ENCODE measurements around the gene C5orf46. TPM values are rescaled to one million over a fixed set of nuclear protein-coding genes. Genes with fewer than 3 reads are reported as not detected.
"Not testable (repeated sequence)": the region's sequence is repeated elsewhere in the genome, so short reads cannot be mapped to it uniquely, and the experiment has no call there.

C5orf46 gene
- total and polyA plus RNA-seq, 9 of the 15 experiments (the other 6 are each of a cell fraction or from before 2014, with no cell fraction given) = not detected

DNA sequence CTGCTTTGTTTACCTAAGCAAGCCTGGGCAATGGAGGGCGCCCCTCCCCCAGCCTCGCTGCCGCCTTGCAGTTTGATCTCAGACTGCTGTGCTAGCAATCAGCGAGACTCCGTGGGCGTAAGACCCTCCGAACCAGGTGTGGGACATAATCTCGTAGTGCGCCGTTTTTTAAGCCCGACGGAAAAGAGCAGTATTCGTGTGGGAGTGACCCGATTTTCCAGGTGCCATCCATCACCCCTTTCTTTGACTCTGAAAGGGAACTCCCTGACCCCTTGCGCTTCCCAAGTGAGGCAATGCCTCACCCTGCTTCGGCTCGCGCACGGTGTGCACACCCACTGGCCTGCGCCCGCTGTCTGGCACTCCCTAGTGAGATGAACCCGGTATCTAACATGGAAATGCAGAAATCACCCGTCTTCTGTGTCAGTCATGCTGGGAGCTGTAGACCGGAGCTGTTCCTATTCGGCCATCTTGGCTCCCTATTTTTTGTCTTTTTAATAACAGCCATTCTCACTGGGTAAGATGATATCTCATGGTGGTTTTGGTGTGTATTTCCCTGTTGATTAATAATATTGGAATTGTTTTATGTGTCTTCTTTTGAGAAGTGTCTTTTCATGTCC is 40.4 kb upstream of the C5orf46 start (continued):
- TF ChIP-seq, protein P1, sequence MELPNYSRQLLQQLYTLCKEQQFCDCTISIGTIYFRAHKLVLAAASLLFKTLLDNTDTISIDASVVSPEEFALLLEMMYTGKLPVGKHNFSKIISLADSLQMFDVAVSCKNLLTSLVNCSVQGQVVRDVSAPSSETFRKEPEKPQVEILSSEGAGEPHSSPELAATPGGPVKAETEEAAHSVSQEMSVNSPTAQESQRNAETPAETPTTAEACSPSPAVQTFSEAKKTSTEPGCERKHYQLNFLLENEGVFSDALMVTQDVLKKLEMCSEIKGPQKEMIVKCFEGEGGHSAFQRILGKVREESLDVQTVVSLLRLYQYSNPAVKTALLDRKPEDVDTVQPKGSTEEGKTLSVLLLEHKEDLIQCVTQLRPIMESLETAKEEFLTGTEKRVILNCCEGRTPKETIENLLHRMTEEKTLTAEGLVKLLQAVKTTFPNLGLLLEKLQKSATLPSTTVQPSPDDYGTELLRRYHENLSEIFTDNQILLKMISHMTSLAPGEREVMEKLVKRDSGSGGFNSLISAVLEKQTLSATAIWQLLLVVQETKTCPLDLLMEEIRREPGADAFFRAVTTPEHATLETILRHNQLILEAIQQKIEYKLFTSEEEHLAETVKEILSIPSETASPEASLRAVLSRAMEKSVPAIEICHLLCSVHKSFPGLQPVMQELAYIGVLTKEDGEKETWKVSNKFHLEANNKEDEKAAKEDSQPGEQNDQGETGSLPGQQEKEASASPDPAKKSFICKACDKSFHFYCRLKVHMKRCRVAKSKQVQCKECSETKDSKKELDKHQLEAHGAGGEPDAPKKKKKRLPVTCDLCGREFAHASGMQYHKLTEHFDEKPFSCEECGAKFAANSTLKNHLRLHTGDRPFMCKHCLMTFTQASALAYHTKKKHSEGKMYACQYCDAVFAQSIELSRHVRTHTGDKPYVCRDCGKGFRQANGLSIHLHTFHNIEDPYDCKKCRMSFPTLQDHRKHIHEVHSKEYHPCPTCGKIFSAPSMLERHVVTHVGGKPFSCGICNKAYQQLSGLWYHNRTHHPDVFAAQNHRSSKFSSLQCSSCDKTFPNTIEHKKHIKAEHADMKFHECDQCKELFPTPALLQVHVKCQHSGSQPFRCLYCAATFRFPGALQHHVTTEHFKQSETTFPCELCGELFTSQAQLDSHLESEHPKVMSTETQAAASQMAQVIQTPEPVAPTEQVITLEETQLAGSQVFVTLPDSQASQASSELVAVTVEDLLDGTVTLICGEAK (IDR thresholded peaks at IDR 0.05) = 0 out of 2 replicates have a peak, but pooled peaks have one; percentile 19
- TF ChIP-seq, protein P1 (CRISPR knock-in tag; IDR thresholded peaks at IDR 0.05) = not testable (repeated sequence)
